ENCODE data around the gene ARHGEF17.

ARHGEF17 gene

GRCh38 chr11:73399636-73400035, 91.6 kb downstream of the ARHGEF17 start:
- Histone ChIP-seq H3K36me3 (ENCODE audit: control insufficient read depth in 1 of 2, insufficient read depth in 2 of 2, low read length in 2 of 2) (peaks cover 4 to 5% of the 10 kb centered on the region in 2 donors), H3K9me3 (ENCODE audit: control insufficient read depth in 1 of 2, low read length in 2 of 2) (no peaks in the 10 kb centered on the region), H3K4me1 (ENCODE audit: control insufficient read depth in 1 of 2, insufficient read depth in 2 of 2, low read length in 2 of 2) (no peaks in the 10 kb centered on the region), H3K9ac (ENCODE audit: low read depth in 1 of 2, low read length in 2 of 2) (no peak overlapping the region), H3K27me3 (ENCODE audit: control insufficient read depth in 1 of 2, insufficient read depth in 2 of 2, low read length in 2 of 2) (no peaks in the 10 kb centered on the region), H3K27ac (ENCODE audit: low read depth, low read length) (no peak overlapping the region), H3K4me3 (ENCODE audit: low read depth in 1 of 2, low read length in 2 of 2) (no peak overlapping the region)

GRCh38 chr11:73400293-73400692, 92.2 kb downstream of the ARHGEF17 start:
- peaks cover 4 to 8% of the 10 kb centered on the region in 2 donors for H3K36me3 ChIP-seq (ENCODE audit: control insufficient read depth in 1 of 2, insufficient read depth in 2 of 2, low read length in 2 of 2)
- no peaks in the 10 kb centered on the region for H3K9me3 ChIP-seq (ENCODE audit: control insufficient read depth in 1 of 2, low read length in 2 of 2)
- H3K27me3 ChIP-seq (ENCODE audit: control insufficient read depth in 1 of 2, insufficient read depth in 2 of 2, low read length in 2 of 2): no peaks in the 10 kb centered on the region
- H3K27ac ChIP-seq (ENCODE audit: low read depth, low read length): no peak overlapping the region
- no peak overlapping the region for H3K4me3 ChIP-seq (ENCODE audit: low read depth in 1 of 2, low read length in 2 of 2)
- H3K9ac ChIP-seq (ENCODE audit: low read depth in 1 of 2, low read length in 2 of 2): no peak overlapping the region
- no peaks in the 10 kb centered on the region for H3K4me1 ChIP-seq (ENCODE audit: control insufficient read depth in 1 of 2, insufficient read depth in 2 of 2, low read length in 2 of 2)

GRCh38 chr11:73401217-73401923, 93.3 kb downstream of the ARHGEF17 start:
- no peaks in the 10 kb centered on the region for H3K4me1 ChIP-seq (ENCODE audit: control insufficient read depth in 1 of 2, insufficient read depth in 2 of 2, low read length in 2 of 2)
- peaks cover 6 to 10% of the 10 kb centered on the region in 2 donors for H3K36me3 ChIP-seq (ENCODE audit: control insufficient read depth in 1 of 2, insufficient read depth in 2 of 2, low read length in 2 of 2)
- no peak overlapping the region for H3K27ac ChIP-seq (ENCODE audit: low read depth, low read length)
- H3K4me3 ChIP-seq (ENCODE audit: low read depth in 1 of 2, low read length in 2 of 2): no peak overlapping the region
- H3K9me3 ChIP-seq (ENCODE audit: control insufficient read depth in 1 of 2, low read length in 2 of 2): no peaks in the 10 kb centered on the region
- H3K9ac ChIP-seq (ENCODE audit: low read depth in 1 of 2, low read length in 2 of 2): no peak overlapping the region
- no peaks in the 10 kb centered on the region for H3K27me3 ChIP-seq (ENCODE audit: control insufficient read depth in 1 of 2, insufficient read depth in 2 of 2, low read length in 2 of 2)

GRCh38 chr11:73401924-73402833, 94.1 kb downstream of the ARHGEF17 start:
- H3K36me3 ChIP-seq (ENCODE audit: control insufficient read depth in 1 of 2, insufficient read depth in 2 of 2, low read length in 2 of 2): peaks cover 7 to 10% of the 10 kb centered on the region in 2 donors

GRCh38 chr11:73402834-73403185, 94.7 kb downstream of the ARHGEF17 start:
- Histone ChIP-seq H3K4me3 (ENCODE audit: low read depth in 1 of 2, low read length in 2 of 2) (no peak overlapping the region), H3K27me3 (ENCODE audit: control insufficient read depth in 1 of 2, insufficient read depth in 2 of 2, low read length in 2 of 2) (no peaks in the 10 kb centered on the region), H3K27ac (ENCODE audit: low read depth, low read length) (no peak overlapping the region), H3K9me3 (ENCODE audit: control insufficient read depth in 1 of 2, low read length in 2 of 2) (no peaks in the 10 kb centered on the region), H3K9ac (ENCODE audit: low read depth in 1 of 2, low read length in 2 of 2) (no peak overlapping the region), H3K36me3 (ENCODE audit: control insufficient read depth in 1 of 2, insufficient read depth in 2 of 2, low read length in 2 of 2) (peaks cover 10% of the 10 kb centered on the region in 2 donors), H3K4me1 (ENCODE audit: control insufficient read depth in 1 of 2, insufficient read depth in 2 of 2, low read length in 2 of 2) (no peaks in the 10 kb centered on the region)

More at GRCh38 chr11:73401924-73402833, 94.1 kb downstream of the ARHGEF17 start:
- Histone ChIP-seq H3K4me3 (ENCODE audit: low read depth in 1 of 2, low read length in 2 of 2) (no peak overlapping the region), H3K9ac (ENCODE audit: low read depth in 1 of 2, low read length in 2 of 2) (no peak overlapping the region), H3K4me1 (ENCODE audit: control insufficient read depth in 1 of 2, insufficient read depth in 2 of 2, low read length in 2 of 2) (no peaks in the 10 kb centered on the region), H3K27me3 (ENCODE audit: control insufficient read depth in 1 of 2, insufficient read depth in 2 of 2, low read length in 2 of 2) (no peaks in the 10 kb centered on the region), H3K9me3 (ENCODE audit: control insufficient read depth in 1 of 2, low read length in 2 of 2) (no peaks in the 10 kb centered on the region), H3K27ac (ENCODE audit: low read depth, low read length) (no peak overlapping the region)

- H3K4me1 ChIP-seq (ENCODE audit: control insufficient read depth in 1 of 2, insufficient read depth in 2 of 2, low read length in 2 of 2): no peaks in the 10 kb centered on the region
- H3K9ac ChIP-seq (ENCODE audit: low read depth in 1 of 2, low read length in 2 of 2): no peak overlapping the region
- H3K36me3 ChIP-seq (ENCODE audit: control insufficient read depth in 1 of 2, insufficient read depth in 2 of 2, low read length in 2 of 2): peaks cover 10% of the 10 kb centered on the region in 2 donors
- no peaks in the 10 kb centered on the region for H3K9me3 ChIP-seq (ENCODE audit: control insufficient read depth in 1 of 2, low read length in 2 of 2)
- no peaks in the 10 kb centered on the region for H3K27me3 ChIP-seq (ENCODE audit: control insufficient read depth in 1 of 2, insufficient read depth in 2 of 2, low read length in 2 of 2)
- H3K27ac ChIP-seq (ENCODE audit: low read depth, low read length): no peak overlapping the region
- H3K4me3 ChIP-seq (ENCODE audit: low read depth in 1 of 2, low read length in 2 of 2): no peak overlapping the region
These were observed 95.5 kb downstream of the ARHGEF17 start for GRCh38 chr11:73403541-73403940.

- H3K36me3 ChIP-seq (ENCODE audit: control insufficient read depth in 1 of 2, insufficient read depth in 2 of 2, low read length in 2 of 2): peaks cover 13% of the 10 kb centered on the region in 2 donors
- no peak overlapping the region for H3K4me3 ChIP-seq (ENCODE audit: low read depth in 1 of 2, low read length in 2 of 2)
- H3K9ac ChIP-seq (ENCODE audit: low read depth in 1 of 2, low read length in 2 of 2): no peak overlapping the region
- no peaks in the 10 kb centered on the region for H3K4me1 ChIP-seq (ENCODE audit: control insufficient read depth in 1 of 2, insufficient read depth in 2 of 2, low read length in 2 of 2)
- H3K27me3 ChIP-seq (ENCODE audit: control insufficient read depth in 1 of 2, insufficient read depth in 2 of 2, low read length in 2 of 2): no peaks in the 10 kb centered on the region
- no peak overlapping the region for H3K27ac ChIP-seq (ENCODE audit: low read depth, low read length)
- H3K9me3 ChIP-seq (ENCODE audit: control insufficient read depth in 1 of 2, low read length in 2 of 2): no peaks in the 10 kb centered on the region
These were observed 96.0 kb downstream of the ARHGEF17 start for GRCh38 chr11:73404048-73404447.

GRCh38 chr11:73404506-73405145, 96.5 kb downstream of the ARHGEF17 start:
- H3K4me3 ChIP-seq (ENCODE audit: low read depth in 1 of 2, low read length in 2 of 2): no peak overlapping the region
- H3K27ac ChIP-seq (ENCODE audit: low read depth, low read length): no peak overlapping the region
- H3K9me3 ChIP-seq (ENCODE audit: control insufficient read depth in 1 of 2, low read length in 2 of 2): no peaks in the 10 kb centered on the region
- no peaks in the 10 kb centered on the region for H3K4me1 ChIP-seq (ENCODE audit: control insufficient read depth in 1 of 2, insufficient read depth in 2 of 2, low read length in 2 of 2)
- H3K9ac ChIP-seq (ENCODE audit: low read depth in 1 of 2, low read length in 2 of 2): no peak overlapping the region
- H3K36me3 ChIP-seq (ENCODE audit: control insufficient read depth in 1 of 2, insufficient read depth in 2 of 2, low read length in 2 of 2): peaks cover 17 to 18% of the 10 kb centered on the region in 2 donors
- no peaks in the 10 kb centered on the region for H3K27me3 ChIP-seq (ENCODE audit: control insufficient read depth in 1 of 2, insufficient read depth in 2 of 2, low read length in 2 of 2)

GRCh38 chr11:73405146-73405510, 97.1 kb downstream of the ARHGEF17 start:
- Histone ChIP-seq H3K4me3 (ENCODE audit: low read depth in 1 of 2, low read length in 2 of 2) (no peak overlapping the region), H3K36me3 (ENCODE audit: control insufficient read depth in 1 of 2, insufficient read depth in 2 of 2, low read length in 2 of 2) (peaks cover 18 to 21% of the 10 kb centered on the region in 2 donors), H3K27ac (ENCODE audit: low read depth, low read length) (no peak overlapping the region), H3K9ac (ENCODE audit: low read depth in 1 of 2, low read length in 2 of 2) (no peak overlapping the region), H3K4me1 (ENCODE audit: control insufficient read depth in 1 of 2, insufficient read depth in 2 of 2, low read length in 2 of 2) (no peaks in the 10 kb centered on the region), H3K27me3 (ENCODE audit: control insufficient read depth in 1 of 2, insufficient read depth in 2 of 2, low read length in 2 of 2) (no peaks in the 10 kb centered on the region), H3K9me3 (ENCODE audit: control insufficient read depth in 1 of 2, low read length in 2 of 2) (no peaks in the 10 kb centered on the region)

GRCh38 chr11:73406131-73406530, 98.1 kb downstream of the ARHGEF17 start:
- no peaks in the 10 kb centered on the region for H3K4me1 ChIP-seq (ENCODE audit: control insufficient read depth in 1 of 2, insufficient read depth in 2 of 2, low read length in 2 of 2)
- no peak overlapping the region for H3K27ac ChIP-seq (ENCODE audit: low read depth, low read length)
- H3K27me3 ChIP-seq (ENCODE audit: control insufficient read depth in 1 of 2, insufficient read depth in 2 of 2, low read length in 2 of 2): no peaks in the 10 kb centered on the region
- H3K9me3 ChIP-seq (ENCODE audit: control insufficient read depth in 1 of 2, low read length in 2 of 2): no peaks in the 10 kb centered on the region
- H3K36me3 ChIP-seq (ENCODE audit: control insufficient read depth in 1 of 2, insufficient read depth in 2 of 2, low read length in 2 of 2): peaks cover 18 to 21% of the 10 kb centered on the region in 2 donors
- H3K9ac ChIP-seq (ENCODE audit: low read depth in 1 of 2, low read length in 2 of 2): no peak overlapping the region
- no peak overlapping the region for H3K4me3 ChIP-seq (ENCODE audit: low read depth in 1 of 2, low read length in 2 of 2)

All from duodenal mucosa (tissue), 2 donors.